GM23338 (cell line): ENCODE measurements around the gene GPR146. TPM values are rescaled to one million over a fixed set of nuclear protein-coding genes. Genes with fewer than 3 reads are reported as not detected.

Experiments used
- ATAC-seq: fragments of 200-7000 bp; cut with Tn5 transposase; 3 replicates; pipeline ENCODE4 v1.9.1; 2020
- DNase-seq: peaks from one replicate; pipeline ENCODE4 v3.0.0-alpha.2; 2015; ENCODE audit warnings: low spot score
- H2AFZ ChIP-seq: fragments of 200-600 bp; sonication (generic); 2 replicates; pipeline ENCODE4 v1.8.0; 2016; ENCODE audit warnings: antibody characterized with exemption, mild to moderate bottlenecking, moderate library complexity
- H3F3A ChIP-seq: fragments of 200-600 bp; sonication (generic); replicated peaks from 2 replicates; pipeline ENCODE4 v1.8.0; 2017; ENCODE audit warnings: antibody characterized with exemption, mixed run types, low read depth
- H3K27ac ChIP-seq: fragments of 200-600 bp; sonication (generic); 2 replicates; pipeline ENCODE4 v1.6.1; 2016; ENCODE audit warnings: low read depth
- H3K27me3 ChIP-seq: fragments of 200-600 bp; sonication (generic); 2 replicates; pipeline ENCODE4 v1.8.0; 2016; ENCODE audit warnings: mild to moderate bottlenecking, mixed run types, moderate library complexity; ENCODE audit not compliant: insufficient read depth
- H3K36me3 ChIP-seq: fragments of 200-600 bp; sonication (generic); 2 replicates; pipeline ENCODE4 v1.8.0; 2016; ENCODE audit warnings: mild to moderate bottlenecking; ENCODE audit not compliant: insufficient read depth
- H3K4me1 ChIP-seq: fragments of 200-600 bp; sonication (generic); 2 replicates; pipeline ENCODE4 v1.8.0; 2016; ENCODE audit warnings: mild to moderate bottlenecking, moderate library complexity; ENCODE audit not compliant: insufficient read depth
- H3K4me2 ChIP-seq: fragments of 200-600 bp; sonication (generic); 2 replicates; pipeline ENCODE4 v1.7.1; 2017; ENCODE audit warnings: mixed run types
- H3K4me3 ChIP-seq: fragments of 200-600 bp; sonication (generic); 2 replicates; pipeline ENCODE4 v1.6.1; 2016; ENCODE audit warnings: mixed run types
- H3K79me2 ChIP-seq: fragments of 200-600 bp; sonication (generic); replicated peaks from 2 replicates; pipeline ENCODE4 v1.8.0; 2017; ENCODE audit warnings: mild to moderate bottlenecking; ENCODE audit not compliant: insufficient read depth
- H3K9me2 ChIP-seq: fragments of 200-600 bp; sonication (generic); 2 replicates; pipeline ENCODE4 v1.8.0; 2017; ENCODE audit not compliant: insufficient read depth
- H4K20me1 ChIP-seq: fragments of 200-600 bp; sonication (generic); replicated peaks from 2 replicates; pipeline ENCODE4 v1.8.0; 2017; ENCODE audit warnings: mild to moderate bottlenecking; ENCODE audit not compliant: insufficient read depth
- H3K27ac Mint-ChIP-seq: 2 replicates; pipeline ENCODE4 v1.8.0; 2020; ENCODE audit warnings: inconsistent platforms, mild to moderate bottlenecking, moderate library complexity, mixed read lengths
- H3K27me3 Mint-ChIP-seq: 3 replicates; pipeline ENCODE4 v1.8.0; 2022; ENCODE audit warnings: low read depth, mild to moderate bottlenecking, moderate library complexity, mixed read lengths, inconsistent platforms; ENCODE audit not compliant: insufficient read depth, poor library complexity
- H3K36me3 Mint-ChIP-seq: 3 replicates; pipeline ENCODE4 v1.8.0; 2021; ENCODE audit warnings: low read depth, mild to moderate bottlenecking, inconsistent platforms, moderate library complexity, mixed read lengths
- H3K4me1 Mint-ChIP-seq: 3 replicates; pipeline ENCODE4 v1.8.0; 2020; ENCODE audit warnings: mild to moderate bottlenecking, inconsistent platforms, mixed read lengths
- H3K4me3 Mint-ChIP-seq: 3 replicates; pipeline ENCODE4 v1.8.0; 2021; ENCODE audit warnings: moderate library complexity, mild to moderate bottlenecking, inconsistent platforms, mixed read lengths
- H3K9me3 Mint-ChIP-seq: 3 replicates; pipeline ENCODE4 v1.8.0; 2020; ENCODE audit warnings: moderate library complexity, mild to moderate bottlenecking, inconsistent platforms, mixed read lengths
- CTCF ChIP-seq, 2 experiments: fragments of 200-600 bp in 1 of 2; sonication (generic) in 1 of 2; conservative IDR thresholded peaks; 2 replicates each; pipeline versions ENCODE4 v1.5.1 to v1.6.1; 2016 to 2017; ENCODE audit warnings: antibody characterized with exemption in 2 of 2, low read depth in 2 of 2, mild to moderate bottlenecking in 2 of 2, moderate library complexity in 1 of 2
- EZH2 ChIP-seq: fragments of 200-600 bp; sonication (generic); IDR thresholded peaks from one replicate; pipeline ENCODE4 v1.8.0; 2017; ENCODE audit warnings: antibody characterized with exemption, mild to moderate bottlenecking, low read depth; ENCODE audit not compliant: unreplicated experiment
- EZH2phosphoT487 ChIP-seq: fragments of 200-600 bp; sonication (generic); IDR thresholded peaks from one replicate; pipeline ENCODE4 v1.8.1; 2018; ENCODE audit warnings: antibody characterized with exemption; ENCODE audit not compliant: unreplicated experiment
- NANOG ChIP-seq: IDR thresholded peaks from 2 replicates; pipeline ENCODE4 v1.6.1; 2016; ENCODE audit warnings: antibody characterized with exemption, borderline replicate concordance
- POLR2AphosphoS5 ChIP-seq: IDR thresholded peaks from 2 replicates; pipeline ENCODE4 v1.6.1; 2016; ENCODE audit warnings: antibody characterized with exemption, low read depth
- REST ChIP-seq: IDR thresholded peaks from one replicate; pipeline ENCODE4 v1.6.1; 2018; ENCODE audit warnings: antibody characterized with exemption; ENCODE audit not compliant: unreplicated experiment
- STAT1 ChIP-seq: IDR thresholded peaks from one replicate; pipeline ENCODE4 v1.6.1; 2016; ENCODE audit warnings: antibody characterized with exemption; ENCODE audit not compliant: unreplicated experiment
- ZNF114 ChIP-seq: fragments of 250-450 bp; sonication (Bioruptor Pico); IDR thresholded peaks from 2 replicates; pipeline ENCODE4 v1.5.0; 2020; ENCODE audit warnings: mild to moderate bottlenecking, moderate library complexity
- ZNF331 ChIP-seq: fragments of 250-450 bp; sonication (Bioruptor Pico); IDR thresholded peaks from 2 replicates; pipeline ENCODE4 v1.5.0; 2020; ENCODE audit warnings: low read depth, mild to moderate bottlenecking, moderate library complexity
- polyA plus RNA-seq: library from polyadenylated mRNA; unstranded; fragments of >200 nt; fragmentation: Nextera tagmentation; extraction: Ambion mirVana; gene quantifications from 2 replicates; pipeline ENCODE4 v1.2.1, GENCODE V29; 2016
- total RNA-seq: library from RNA; depleted of rRNA; stranded (reverse); fragments of >200 nt; shearing (Covaris generic); gene quantifications from 2 replicates; pipeline ENCODE4 v1.2.3, GENCODE V29; 2014

The GPR146 gene
- total and polyA plus RNA-seq, 2 experiments from 2014 or later = 0.28 to 0.37 TPM

- H3K79me2 ChIP-seq = peaks cover 26% of the 10 kb centered on the region
- Mint-ChIP-seq H3K36me3 (no peaks in the 10 kb centered on the region), H3K4me1 (peaks cover 20% of the 10 kb centered on the region), H3K9me3 (no peaks in the 10 kb centered on the region), H3K27me3 (peaks cover 11% of the 10 kb centered on the region), H3K27ac (no peak overlapping the region), H3K4me3 (no peak overlapping the region)
- ATAC-seq (no peak), DNase-seq (no peak)
- H3K36me3 ChIP-seq = no peaks in the 10 kb centered on the region
- H3K27ac ChIP-seq = no peak overlapping the region
- H3K9me2 ChIP-seq = no peaks in the 10 kb centered on the region
- H3K4me2 ChIP-seq = no peak overlapping the region
- H3F3A ChIP-seq = no peaks in the 10 kb centered on the region
- peaks cover 7% of the 10 kb centered on the region; the same call in 1 of the 2 replicates for H3K4me1 ChIP-seq
- TF ChIP-seq STAT1 = no peak
- no peak for TF ChIP-seq ZNF331 (CRISPR knock-in tag)
- no peaks in the 10 kb centered on the region for H3K27me3 ChIP-seq
- H3K4me3 ChIP-seq = no peak overlapping the region
- H4K20me1 ChIP-seq = peaks cover 7% of the 10 kb centered on the region; the same call in 1 of the 2 replicates
- no peak overlapping the region for H2AFZ ChIP-seq
Observed at GRCh38 chr7:1085910-1086421, 41.6 kb downstream of the GPR146 start.

GRCh38 chr7:1086588-1087464 is 42.5 kb downstream of the GPR146 start:
- peak; percentile 90 for DNase-seq
- no peaks in the 10 kb centered on the region for H3K27me3 ChIP-seq
- Mint-ChIP-seq H3K4me3 (peak overlapping the region; percentile 69), H3K27me3 (peaks cover 13% of the 10 kb centered on the region), H3K9me3 (no peaks in the 10 kb centered on the region), H3K27ac (peak overlapping the region; percentile 83; the same call in 1 of the 2 replicates), H3K4me1 (peaks cover 20% of the 10 kb centered on the region), H3K36me3 (no peaks in the 10 kb centered on the region)
- peaks cover 26% of the 10 kb centered on the region for H3K79me2 ChIP-seq
- peak overlapping the region; percentile 44; the same call in 1 of the 2 replicates for H2AFZ ChIP-seq
- TF ChIP-seq CTCF (conservative IDR thresholded peaks at IDR 0.05; ENCODE audit: low read depth in 2 of 2) (peak; percentile 81 to 83), POLR2AphosphoS5 (0 out of 2 replicates have a peak, but pooled peaks have one; percentile 18), STAT1 (no peak)
- H3F3A ChIP-seq = no peaks in the 10 kb centered on the region
- peaks cover 7% of the 10 kb centered on the region; the same call in 1 of the 2 replicates for H3K4me1 ChIP-seq
- H3K36me3 ChIP-seq = no peaks in the 10 kb centered on the region
- H3K27ac ChIP-seq = no peak overlapping the region
- H3K9me2 ChIP-seq = no peaks in the 10 kb centered on the region
- peak overlapping the region; percentile 24; the same call in 1 of the 2 replicates for H3K4me3 ChIP-seq
- peak; percentile 80 for ATAC-seq
- H3K4me2 ChIP-seq = peak overlapping the region; percentile 52
- peaks cover 7% of the 10 kb centered on the region; the same call in 1 of the 2 replicates for H4K20me1 ChIP-seq

- H3K36me3 Mint-ChIP-seq = no peaks in the 10 kb centered on the region
- peaks cover 20% of the 10 kb centered on the region for H3K4me1 Mint-ChIP-seq
- H3K27ac Mint-ChIP-seq = no peak overlapping the region
- no peaks in the 10 kb centered on the region for H3F3A ChIP-seq
- H3K9me3 Mint-ChIP-seq = no peaks in the 10 kb centered on the region
- H3K79me2 ChIP-seq = peaks cover 26% of the 10 kb centered on the region
- DNase-seq (no peak), ATAC-seq (no peak)
- H3K4me1 ChIP-seq = peaks cover 7% of the 10 kb centered on the region; the same call in 1 of the 2 replicates
- H3K27me3 Mint-ChIP-seq = peaks cover 11% of the 10 kb centered on the region
- no peaks in the 10 kb centered on the region for H3K27me3 ChIP-seq
- H3K4me3 Mint-ChIP-seq = peak overlapping the region; percentile 69; the same call in 2 of the 3 replicates
- no peak overlapping the region for H3K27ac ChIP-seq
- H4K20me1 ChIP-seq = peaks cover 7% of the 10 kb centered on the region; the same call in 1 of the 2 replicates
- H2AFZ ChIP-seq = no peak overlapping the region
- H3K4me3 ChIP-seq = peak overlapping the region; percentile 24; the same call in 1 of the 2 replicates
- H3K36me3 ChIP-seq = no peaks in the 10 kb centered on the region
- no peaks in the 10 kb centered on the region for H3K9me2 ChIP-seq
- H3K4me2 ChIP-seq = peak overlapping the region; percentile 52
- TF ChIP-seq NANOG (no peak), POLR2AphosphoS5 (no peak), ZNF331 (CRISPR knock-in tag) (no peak), EZH2 (no peak), EZH2phosphoT487 (no peak), STAT1 (no peak), REST (no peak), ZNF114 (CRISPR knock-in tag) (no peak)
Observed at GRCh38 chr7:1087465-1087814, 43.1 kb downstream of the GPR146 start.
